Rectal smooth muscle tissue (tissue), 1 donor: ENCODE data around the gene IPPK.

Experiments
- H3K27ac ChIP-seq: one replicate; pipeline ENCODE4 v1.7.0; 2013; ENCODE audit warnings: low read depth, low read length, inconsistent platforms
- H3K27me3 ChIP-seq: one replicate; pipeline ENCODE4 v1.7.0; 2013; ENCODE audit warnings: low read length; ENCODE audit not compliant: control insufficient read depth, insufficient read depth
- H3K36me3 ChIP-seq: one replicate; pipeline ENCODE4 v1.7.0; 2013; ENCODE audit warnings: low read length; ENCODE audit not compliant: control insufficient read depth, insufficient read depth
- H3K4me1 ChIP-seq: one replicate; pipeline ENCODE4 v1.7.0; 2013; ENCODE audit warnings: low read length; ENCODE audit not compliant: control insufficient read depth, insufficient read depth
- H3K4me3 ChIP-seq: one replicate; pipeline ENCODE4 v1.7.0; 2013; ENCODE audit warnings: low read length
- H3K9ac ChIP-seq: one replicate; pipeline ENCODE4 v1.7.0; 2013; ENCODE audit warnings: low read length

IPPK gene, protein sequence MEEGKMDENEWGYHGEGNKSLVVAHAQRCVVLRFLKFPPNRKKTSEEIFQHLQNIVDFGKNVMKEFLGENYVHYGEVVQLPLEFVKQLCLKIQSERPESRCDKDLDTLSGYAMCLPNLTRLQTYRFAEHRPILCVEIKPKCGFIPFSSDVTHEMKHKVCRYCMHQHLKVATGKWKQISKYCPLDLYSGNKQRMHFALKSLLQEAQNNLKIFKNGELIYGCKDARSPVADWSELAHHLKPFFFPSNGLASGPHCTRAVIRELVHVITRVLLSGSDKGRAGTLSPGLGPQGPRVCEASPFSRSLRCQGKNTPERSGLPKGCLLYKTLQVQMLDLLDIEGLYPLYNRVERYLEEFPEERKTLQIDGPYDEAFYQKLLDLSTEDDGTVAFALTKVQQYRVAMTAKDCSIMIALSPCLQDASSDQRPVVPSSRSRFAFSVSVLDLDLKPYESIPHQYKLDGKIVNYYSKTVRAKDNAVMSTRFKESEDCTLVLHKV

DNA sequence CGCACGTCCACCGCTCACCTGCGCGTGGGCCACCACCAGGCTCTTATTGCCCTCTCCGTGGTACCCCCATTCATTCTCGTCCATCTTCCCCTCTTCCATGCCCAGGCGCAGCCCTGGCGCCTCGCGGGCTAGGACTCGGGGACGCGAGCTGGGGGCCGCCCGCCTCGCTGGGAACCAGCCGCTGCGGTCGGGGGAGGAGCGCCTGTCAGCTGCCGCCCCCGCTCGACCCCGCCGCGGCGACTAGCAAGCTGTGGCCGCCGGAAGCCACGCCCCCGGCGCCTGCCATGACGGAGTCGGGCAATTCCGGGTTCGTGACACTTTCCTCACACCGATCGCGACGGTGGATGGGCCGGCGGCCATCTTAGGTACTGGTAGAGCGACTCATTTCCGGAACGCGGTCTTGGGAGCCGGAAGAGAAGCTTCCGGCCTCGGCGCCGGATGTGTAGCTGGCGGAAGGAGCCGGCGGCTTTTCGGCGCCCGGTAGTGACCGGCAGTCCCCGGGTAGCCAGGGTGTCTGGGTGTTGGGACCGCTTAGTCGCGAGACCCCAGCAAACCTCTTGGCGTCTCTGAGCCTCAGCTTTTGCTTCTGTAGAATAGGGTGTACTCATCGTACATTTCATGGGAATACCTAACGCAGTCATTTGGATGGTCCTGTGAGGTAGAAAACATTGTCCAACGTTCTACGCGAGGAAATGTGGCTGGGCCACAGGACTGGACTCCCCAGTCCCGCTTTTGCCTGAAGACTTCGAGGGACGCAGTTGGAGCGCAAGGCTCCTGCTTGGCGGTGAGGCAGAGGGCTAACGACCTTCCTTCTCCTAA, at the start of gene IPPK:
Gene IPPK, minus strand, starts transcription at position 242 of the 819 bp plus-strand sequence. Its CDS starts 143 bp downstream, at position 99.
- H3K36me3 ChIP-seq: no peaks in the 10 kb centered on the region
- peaks cover 12% of the 10 kb centered on the region for H3K4me1 ChIP-seq
- no peaks in the 10 kb centered on the region for H3K27me3 ChIP-seq
- peak within 1 kb of the TSS; percentile 86 for H3K4me3 ChIP-seq
- peak within 1 kb of the TSS; percentile 90 for H3K27ac ChIP-seq
- peak within 1 kb of the TSS; percentile 84 for H3K9ac ChIP-seq

DNA sequence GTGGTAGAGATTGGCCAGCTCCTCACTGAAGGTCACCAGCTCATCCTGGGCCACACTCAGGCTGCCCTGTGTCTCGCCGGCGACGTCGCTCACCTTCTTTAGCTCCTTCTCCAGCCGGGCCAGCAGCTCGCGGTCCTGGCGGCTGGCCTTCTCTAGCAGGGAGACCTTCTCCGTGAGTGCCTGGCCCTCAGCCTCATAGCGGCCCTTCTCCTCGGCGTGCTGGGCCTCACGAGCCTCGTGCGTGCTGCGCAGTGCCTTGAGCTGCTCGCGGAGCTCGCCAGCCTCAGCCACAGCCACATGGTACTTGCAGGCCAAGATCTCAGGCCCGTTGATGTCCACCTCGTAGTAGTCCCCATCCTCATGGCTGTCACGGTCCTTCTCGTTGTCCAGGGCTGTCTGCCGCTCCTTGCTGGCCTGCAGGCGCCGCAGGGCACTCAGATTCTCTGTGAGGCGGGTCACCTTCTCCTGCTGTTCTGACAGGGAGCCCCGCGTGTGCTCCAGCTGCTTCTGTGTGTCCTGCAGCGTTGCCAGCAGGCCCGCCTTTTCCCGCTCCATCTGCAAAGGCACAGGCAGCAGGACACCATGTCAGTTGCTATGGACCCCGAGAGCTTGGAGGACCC, 49.2 kb upstream of the IPPK start:
- H3K4me1 ChIP-seq: no peaks in the 10 kb centered on the region
- no peaks in the 10 kb centered on the region for H3K27me3 ChIP-seq
- H3K9ac ChIP-seq: no peak overlapping the region
- no peak overlapping the region for H3K4me3 ChIP-seq
- H3K36me3 ChIP-seq: peaks cover 42% of the 10 kb centered on the region
- H3K27ac ChIP-seq: no peak overlapping the region

DNA sequence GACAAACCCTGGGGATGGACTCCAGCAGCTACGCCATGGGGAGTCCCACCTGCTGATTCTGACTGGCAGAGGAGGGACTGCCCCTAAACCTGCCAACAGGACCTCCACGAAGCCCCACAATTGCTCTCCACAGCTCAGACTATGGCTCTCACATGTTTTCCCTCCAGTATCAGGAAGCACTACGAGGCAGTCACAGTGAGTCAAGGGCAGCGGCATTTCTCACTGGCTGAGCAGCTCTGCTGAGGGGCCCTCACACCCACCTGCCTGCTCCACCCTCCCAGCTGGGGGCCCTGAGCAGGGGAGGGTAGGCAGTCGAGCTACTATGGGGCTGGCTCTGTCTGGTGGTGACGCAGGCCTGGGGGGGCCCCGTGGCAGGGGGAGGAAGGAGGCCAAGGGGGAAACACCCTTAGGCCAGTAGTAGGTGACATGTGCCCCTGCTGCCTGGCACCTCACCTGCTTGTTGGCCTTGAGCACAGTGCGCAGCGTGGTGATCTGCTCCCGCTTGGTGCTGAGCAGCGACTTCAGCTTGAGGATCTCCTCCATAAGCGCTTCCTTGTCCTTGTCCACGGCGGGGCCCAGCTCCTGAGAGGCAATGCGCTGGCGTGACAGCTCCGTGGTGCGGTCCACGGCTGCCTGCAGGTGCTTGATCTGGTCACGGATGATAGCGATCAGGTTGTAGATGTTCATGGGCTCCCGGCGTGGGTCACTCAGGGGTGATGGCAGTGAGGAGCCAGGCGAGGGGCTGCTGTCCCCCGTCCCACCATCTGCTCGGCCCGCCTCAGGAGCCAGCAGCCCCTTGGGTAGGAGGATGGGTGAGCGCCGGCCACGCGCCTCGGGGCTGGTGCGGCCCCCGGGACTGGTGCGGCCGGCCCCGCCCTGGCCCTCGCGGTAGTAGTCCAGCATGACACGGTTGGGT, 48.4 kb upstream of the IPPK start:
- no peak overlapping the region for H3K27ac ChIP-seq
- H3K4me3 ChIP-seq: no peak overlapping the region
- H3K27me3 ChIP-seq: no peaks in the 10 kb centered on the region
- H3K4me1 ChIP-seq: no peaks in the 10 kb centered on the region
- H3K9ac ChIP-seq: no peak overlapping the region
- peaks cover 49% of the 10 kb centered on the region for H3K36me3 ChIP-seq

DNA sequence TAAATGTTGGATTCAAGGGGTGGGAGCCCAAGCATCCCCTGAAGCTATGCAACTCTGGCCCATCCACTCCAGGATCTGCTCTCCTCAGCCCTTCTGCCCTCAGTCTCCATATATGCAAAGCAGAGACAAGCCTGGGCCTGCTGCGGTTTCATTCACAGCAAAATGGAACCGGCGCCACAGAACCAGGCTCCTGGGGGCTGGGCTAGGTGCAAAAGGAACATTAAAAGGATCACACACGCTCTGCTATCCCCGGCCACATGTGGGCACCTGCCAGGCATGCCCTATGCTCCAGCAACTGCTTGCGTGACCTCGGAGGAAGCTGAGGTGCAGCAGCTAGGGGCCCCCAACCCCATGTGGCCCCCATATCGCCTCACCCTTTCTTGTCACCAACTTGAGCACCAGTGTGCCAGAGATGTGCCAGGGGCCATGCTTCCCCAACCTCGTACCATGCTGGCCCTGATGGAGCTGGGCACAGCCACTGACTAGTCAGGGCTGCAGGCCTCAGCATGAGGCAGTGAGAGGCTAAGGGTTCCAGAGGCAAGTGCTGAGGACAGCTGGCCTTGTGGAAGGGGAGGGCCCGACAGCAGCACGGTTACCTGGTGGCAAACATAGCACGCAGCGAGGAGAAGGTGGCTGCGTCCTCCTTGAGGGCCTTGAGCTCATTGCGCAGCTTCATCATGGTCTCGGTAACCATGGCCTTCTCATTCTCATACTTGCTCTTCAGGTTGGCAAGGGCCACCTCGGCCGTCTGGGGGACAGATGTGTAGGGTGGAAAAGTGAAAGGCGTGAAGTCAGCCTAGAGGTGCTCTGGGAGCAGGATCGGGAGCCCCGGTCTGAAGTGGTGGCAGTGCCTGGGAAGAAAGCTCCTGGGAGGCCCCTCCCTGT, 47.5 kb upstream of the IPPK start:
- Histone ChIP-seq H3K27ac (no peak overlapping the region), H3K4me1 (no peaks in the 10 kb centered on the region), H3K9ac (no peak overlapping the region), H3K27me3 (no peaks in the 10 kb centered on the region), H3K4me3 (no peak overlapping the region), H3K36me3 (peaks cover 49% of the 10 kb centered on the region)

DNA sequence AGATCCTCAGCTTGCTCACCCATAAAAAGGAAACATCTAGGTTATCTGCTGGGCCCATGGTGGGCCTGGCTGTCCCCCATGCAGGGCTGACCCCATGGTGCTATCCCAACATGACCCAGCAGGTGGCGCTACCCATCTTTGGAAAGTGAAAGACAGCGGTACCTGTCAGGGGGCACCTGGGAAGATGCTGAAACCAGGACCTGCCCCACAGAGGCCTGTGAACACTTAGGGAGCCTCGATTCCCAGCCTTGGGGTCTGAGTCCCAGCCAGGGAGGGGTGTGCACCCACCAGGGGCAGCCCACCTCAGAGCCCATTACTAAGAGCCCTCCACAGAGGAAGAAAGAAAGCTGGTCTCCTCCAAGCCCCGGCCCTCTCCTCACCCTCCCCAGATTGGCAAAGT, 46.6 kb upstream of the IPPK start:
- Histone ChIP-seq H3K4me1 (no peaks in the 10 kb centered on the region), H3K4me3 (no peak overlapping the region), H3K36me3 (peaks cover 47% of the 10 kb centered on the region), H3K27me3 (no peaks in the 10 kb centered on the region), H3K9ac (no peak overlapping the region), H3K27ac (no peak overlapping the region)

DNA sequence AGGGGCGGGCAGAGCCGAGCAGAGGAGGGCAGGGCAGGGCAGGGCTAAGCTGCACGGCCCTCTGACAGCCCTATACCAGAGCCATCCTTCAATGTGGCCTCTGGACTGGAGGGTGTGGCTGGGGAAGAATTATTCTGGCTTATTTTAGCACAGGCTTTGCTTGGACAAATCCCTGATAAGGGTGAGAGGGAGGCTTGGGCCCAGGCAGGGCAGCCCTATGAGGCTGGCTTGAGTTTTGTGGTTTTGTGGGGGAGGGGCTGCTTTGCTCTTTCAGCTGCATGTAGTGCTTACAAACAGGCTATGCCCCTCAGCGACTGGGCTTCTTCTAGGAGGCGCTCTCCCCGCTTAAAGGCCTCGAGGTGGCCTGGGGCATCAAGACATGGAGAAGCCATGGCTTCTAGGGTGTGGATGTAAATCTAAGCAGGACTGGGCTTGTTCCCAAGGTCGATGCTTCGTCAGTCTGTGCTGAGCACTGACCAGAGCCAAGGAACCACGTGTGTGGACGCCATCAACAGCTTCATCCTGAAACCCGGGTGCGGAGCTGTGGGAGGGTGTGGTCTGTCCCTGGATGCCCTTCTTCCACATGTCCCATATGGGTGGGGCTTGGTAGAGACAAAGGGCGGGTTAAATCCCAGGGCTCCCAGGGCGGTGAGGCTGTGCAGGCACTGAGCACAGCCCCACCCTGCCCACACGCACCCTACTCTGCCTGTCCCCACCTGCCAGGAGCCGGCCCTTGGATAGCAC, 45.7 kb upstream of the IPPK start:
- Histone ChIP-seq H3K27ac (no peak overlapping the region), H3K4me1 (no peaks in the 10 kb centered on the region), H3K36me3 (peaks cover 45% of the 10 kb centered on the region), H3K27me3 (no peaks in the 10 kb centered on the region), H3K4me3 (no peak overlapping the region), H3K9ac (no peak overlapping the region)

DNA sequence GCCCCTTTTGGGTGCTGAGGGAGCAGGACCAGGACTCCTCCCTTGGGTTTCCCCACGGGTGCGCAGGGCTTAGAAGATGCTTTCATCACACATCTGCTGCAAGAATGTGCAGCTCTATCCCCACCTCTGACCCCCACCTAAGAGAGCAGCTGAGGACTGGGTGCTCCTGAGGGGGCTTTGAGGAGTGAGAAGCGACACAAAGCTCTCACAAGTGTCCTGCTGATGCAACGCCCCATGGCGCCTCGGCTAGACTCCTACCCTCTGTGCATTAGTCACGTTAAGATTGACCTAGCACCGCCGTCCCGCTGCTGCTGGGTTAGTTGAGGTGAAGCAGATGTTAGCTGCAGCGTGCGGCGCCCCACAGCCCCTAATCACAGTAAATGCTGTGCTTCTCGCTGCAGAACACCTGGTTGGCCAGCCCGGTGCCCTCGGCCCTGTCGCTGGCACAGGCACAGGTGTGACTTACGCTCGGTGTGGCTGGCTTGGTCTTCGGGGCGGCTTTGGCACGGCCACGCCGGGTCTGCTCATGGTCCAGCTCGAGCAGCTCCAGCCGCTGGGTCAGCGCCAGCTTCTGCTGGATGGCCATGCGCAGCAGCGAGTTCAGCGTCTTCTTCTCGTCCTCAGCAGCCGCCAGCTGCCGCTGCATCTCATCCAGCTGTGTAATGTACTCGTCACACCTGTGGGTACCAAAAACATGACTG, 45.0 kb upstream of the IPPK start:
- Histone ChIP-seq H3K4me3 (no peak overlapping the region), H3K36me3 (peaks cover 39% of the 10 kb centered on the region), H3K9ac (no peak overlapping the region), H3K27me3 (no peaks in the 10 kb centered on the region), H3K4me1 (no peaks in the 10 kb centered on the region), H3K27ac (no peak overlapping the region)

DNA sequence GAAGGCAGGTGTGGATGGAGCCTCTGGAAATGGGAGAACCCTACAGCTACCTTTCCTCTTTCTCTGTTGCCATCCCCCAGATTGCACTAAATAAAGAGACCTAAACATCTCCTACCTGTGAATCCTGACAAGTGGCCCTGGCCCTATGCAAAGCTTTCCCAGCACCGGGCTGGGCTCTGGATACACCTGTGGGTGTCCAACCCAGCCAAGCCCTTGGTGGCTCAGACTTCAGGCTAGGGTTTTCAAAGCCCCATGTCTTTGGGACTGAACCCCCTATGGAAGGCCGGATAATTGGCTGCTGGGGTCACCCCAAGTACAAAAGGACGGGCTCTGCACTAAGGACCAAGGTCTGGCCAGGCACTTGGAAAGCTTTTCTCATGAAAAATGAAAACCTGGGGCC, 44.1 kb upstream of the IPPK start:
- Histone ChIP-seq H3K36me3 (peaks cover 39% of the 10 kb centered on the region), H3K4me1 (no peaks in the 10 kb centered on the region), H3K27me3 (no peaks in the 10 kb centered on the region), H3K9ac (no peak overlapping the region), H3K27ac (no peak overlapping the region), H3K4me3 (no peak overlapping the region)

DNA sequence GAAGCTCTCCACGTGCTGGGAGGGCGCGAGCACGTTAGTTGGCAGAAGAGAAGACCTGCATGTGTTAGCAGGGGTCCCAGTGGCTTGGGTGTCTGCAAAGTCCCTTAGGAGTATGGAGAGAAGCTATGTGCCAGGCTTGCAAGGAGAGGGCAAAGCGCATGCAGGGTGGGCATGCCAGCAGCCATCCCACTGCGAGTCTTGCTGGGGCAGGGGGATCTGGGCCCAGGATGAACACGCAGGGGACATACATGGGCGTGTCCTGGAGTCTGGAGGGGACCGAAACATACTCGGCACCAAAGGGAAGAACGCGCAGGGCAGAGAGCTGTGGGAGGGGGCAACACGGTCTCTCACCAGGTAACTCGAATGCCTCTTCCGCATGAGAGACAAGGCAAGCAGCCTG, 43.6 kb upstream of the IPPK start:
- no peaks in the 10 kb centered on the region for H3K4me1 ChIP-seq
- no peak overlapping the region for H3K4me3 ChIP-seq
- no peak overlapping the region for H3K27ac ChIP-seq
- H3K36me3 ChIP-seq: peaks cover 39% of the 10 kb centered on the region
- H3K9ac ChIP-seq: no peak overlapping the region
- no peaks in the 10 kb centered on the region for H3K27me3 ChIP-seq

DNA sequence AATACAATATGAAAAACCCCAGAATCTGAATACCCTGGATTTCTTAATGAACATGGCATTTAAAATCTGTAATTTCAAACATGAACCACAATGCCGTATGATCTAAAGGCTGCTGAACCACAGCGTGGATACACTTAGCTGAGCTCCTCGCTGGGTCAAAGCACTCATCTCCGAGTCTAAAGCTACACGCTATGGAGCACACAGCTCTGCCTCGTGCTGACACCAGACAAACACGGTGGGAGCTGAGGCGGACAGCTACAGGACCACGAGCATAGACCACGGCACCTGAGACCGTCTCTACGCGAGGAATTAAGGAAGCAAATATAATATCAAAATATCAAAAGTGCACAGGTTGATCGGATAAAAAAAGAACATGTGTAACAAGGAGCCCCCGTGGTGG, 42.8 kb upstream of the IPPK start:
- H3K27ac ChIP-seq: no peak overlapping the region
- H3K27me3 ChIP-seq: no peaks in the 10 kb centered on the region
- no peaks in the 10 kb centered on the region for H3K4me1 ChIP-seq
- H3K9ac ChIP-seq: no peak overlapping the region
- H3K4me3 ChIP-seq: no peak overlapping the region
- H3K36me3 ChIP-seq: peaks cover 33% of the 10 kb centered on the region
